ENCODE measurements around the gene MYO1D. TPM values are rescaled to one million over a fixed set of nuclear protein-coding genes. Genes with fewer than 3 reads are reported as not detected.

The MYO1D gene
- total RNA-seq, 1 experiment from 2014 or later = 1.3 TPM

- H3K4me3 ChIP-seq = no peak overlapping the region
- peaks cover 14% of the 10 kb centered on the region for H3K36me3 ChIP-seq
- H3K27me3 ChIP-seq = no peaks in the 10 kb centered on the region
- H3K9me3 ChIP-seq = no peaks in the 10 kb centered on the region
- DNase-seq = no peak
Observed at GRCh38 chr17:32491371-32492263, 385.3 kb downstream of the MYO1D start.

- H3K4me3 ChIP-seq = no peak overlapping the region
- no peak for DNase-seq
- peaks cover 14% of the 10 kb centered on the region for H3K36me3 ChIP-seq
- no peaks in the 10 kb centered on the region for H3K9me3 ChIP-seq
- no peaks in the 10 kb centered on the region for H3K27me3 ChIP-seq
Observed at GRCh38 chr17:32490101-32490482, 386.8 kb downstream of the MYO1D start.

DNA sequence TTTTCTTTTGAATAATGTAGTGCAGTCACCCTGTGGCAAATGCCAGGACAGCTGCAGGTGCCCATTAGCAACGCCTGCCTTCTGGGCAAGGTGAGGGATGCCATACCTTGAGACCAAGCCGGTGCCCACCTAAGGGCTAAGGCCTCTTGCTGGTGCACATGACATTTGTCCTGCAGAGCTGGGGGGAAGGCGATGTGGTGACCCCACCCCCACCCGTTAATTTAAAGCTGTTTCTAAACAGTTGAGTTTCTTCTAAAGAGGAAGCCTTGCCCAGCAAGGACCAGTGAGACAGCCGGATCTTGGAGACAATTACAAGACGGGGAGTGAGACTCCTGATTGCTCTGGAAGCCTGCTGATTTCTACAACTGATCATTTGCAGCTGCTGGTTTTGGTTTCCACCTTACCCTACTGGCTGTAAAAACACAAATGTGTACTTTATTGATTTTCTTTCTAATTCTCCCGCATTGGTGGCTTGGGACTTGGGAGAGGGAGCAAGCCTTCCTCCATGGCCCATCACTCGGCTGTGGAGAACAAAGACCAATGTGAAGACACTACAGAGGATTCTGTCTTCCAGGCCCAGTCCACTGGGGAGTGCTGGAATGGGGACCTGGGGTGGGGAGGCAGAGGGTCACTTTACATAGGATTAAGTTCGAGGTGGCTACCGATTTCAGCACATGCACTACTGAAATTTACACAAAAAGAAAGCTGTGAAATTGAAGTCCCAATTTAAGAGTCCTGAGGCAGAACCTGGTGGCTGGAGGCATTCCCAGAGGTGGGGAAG, 387.4 kb downstream of the MYO1D start:
- no peaks in the 10 kb centered on the region for H3K9me3 ChIP-seq
- no peak for DNase-seq
- no peaks in the 10 kb centered on the region for H3K27me3 ChIP-seq
- no peak overlapping the region for H3K4me3 ChIP-seq
- peaks cover 14% of the 10 kb centered on the region for H3K36me3 ChIP-seq

- Histone ChIP-seq H3K27me3 (no peaks in the 10 kb centered on the region), H3K4me3 (no peak overlapping the region), H3K9me3 (no peaks in the 10 kb centered on the region), H3K36me3 (peaks cover 19% of the 10 kb centered on the region)
- no peak for DNase-seq
Observed at GRCh38 chr17:32488604-32489180, 388.2 kb downstream of the MYO1D start.

- H3K4me3 ChIP-seq = no peak overlapping the region; the same call in none of the 2 replicates
- H3K27me3 ChIP-seq = no peaks in the 10 kb centered on the region
- peaks cover 25% of the 10 kb centered on the region for H3K36me3 ChIP-seq
- DNase-seq = no peak
- H3K9me3 ChIP-seq = no peaks in the 10 kb centered on the region
Observed at GRCh38 chr17:32488177-32488542, 388.8 kb downstream of the MYO1D start.

- no peak for DNase-seq
- peaks cover 30% of the 10 kb centered on the region for H3K36me3 ChIP-seq
- H3K9me3 ChIP-seq = no peaks in the 10 kb centered on the region
- H3K4me3 ChIP-seq = peak overlapping the region; percentile 48
- H3K27me3 ChIP-seq = no peaks in the 10 kb centered on the region
Observed at GRCh38 chr17:32487473-32488176, 389.3 kb downstream of the MYO1D start.

DNA sequence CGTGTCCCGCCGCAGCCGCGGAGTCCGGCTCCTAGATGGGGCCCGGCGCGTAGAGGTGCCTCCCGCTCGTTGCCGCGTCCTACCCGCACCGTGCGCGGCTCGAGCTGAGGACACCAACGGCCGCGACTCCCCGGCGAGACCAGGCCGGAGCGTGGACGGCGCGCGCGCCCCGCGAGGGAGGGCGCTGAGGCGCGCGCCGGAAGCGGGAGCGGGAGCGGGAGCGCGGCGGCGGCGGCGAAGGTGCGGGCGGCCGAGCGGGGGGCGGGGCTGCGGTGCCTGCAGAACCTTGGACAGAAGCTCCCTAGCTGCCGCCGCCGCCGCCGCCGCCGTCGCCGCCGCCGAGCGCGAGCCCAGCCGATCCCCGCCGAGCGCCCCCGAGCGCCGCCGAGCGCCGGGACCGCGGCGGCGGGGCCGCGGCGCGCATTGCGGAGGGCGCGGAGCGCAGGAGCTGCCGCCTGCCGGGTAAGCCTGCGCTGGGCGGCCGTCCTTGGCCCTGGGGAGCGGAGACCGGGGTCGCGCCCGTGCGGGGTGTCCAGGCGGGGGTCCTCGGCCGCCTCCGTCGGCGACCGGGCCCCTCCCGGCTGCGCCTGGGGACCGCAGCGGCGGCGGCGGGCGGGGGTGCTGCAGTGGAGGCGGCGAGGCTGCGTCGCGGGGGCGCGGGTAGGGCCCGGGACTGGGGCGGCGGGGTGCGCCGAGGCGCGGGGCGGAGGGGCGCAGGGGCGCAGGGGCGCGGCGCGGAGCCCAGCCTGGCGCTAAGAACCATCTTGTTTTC, 390.0 kb downstream of the MYO1D start, which contains the start of gene CDK5R1:
Gene CDK5R1, plus strand, starts transcription at position 293 of the 772 bp plus-strand sequence. CDS start 628 bp downstream, outside the sequence.
- peak within 1 kb of the TSS; percentile 48 for H3K4me3 ChIP-seq
- peak; percentile 75 for DNase-seq
- no peaks in the 10 kb centered on the region for H3K27me3 ChIP-seq
- no peaks in the 10 kb centered on the region for H3K9me3 ChIP-seq
- peaks cover 37% of the 10 kb centered on the region for H3K36me3 ChIP-seq

- DNase-seq = peak; percentile 83
- Histone ChIP-seq H3K9me3 (no peaks in the 10 kb centered on the region), H3K36me3 (peaks cover 43% of the 10 kb centered on the region), H3K27me3 (no peaks in the 10 kb centered on the region), H3K4me3 (peak overlapping the region; percentile 47)
Observed at GRCh38 chr17:32486111-32486700, 390.7 kb downstream of the MYO1D start.

- Histone ChIP-seq H3K36me3 (peaks cover 49% of the 10 kb centered on the region), H3K27me3 (no peaks in the 10 kb centered on the region), H3K4me3 (peak overlapping the region; percentile 30; the same call in 1 of the 2 replicates), H3K9me3 (no peaks in the 10 kb centered on the region)
- no peak for DNase-seq
Observed at GRCh38 chr17:32485261-32486110, 391.4 kb downstream of the MYO1D start.

DNA sequence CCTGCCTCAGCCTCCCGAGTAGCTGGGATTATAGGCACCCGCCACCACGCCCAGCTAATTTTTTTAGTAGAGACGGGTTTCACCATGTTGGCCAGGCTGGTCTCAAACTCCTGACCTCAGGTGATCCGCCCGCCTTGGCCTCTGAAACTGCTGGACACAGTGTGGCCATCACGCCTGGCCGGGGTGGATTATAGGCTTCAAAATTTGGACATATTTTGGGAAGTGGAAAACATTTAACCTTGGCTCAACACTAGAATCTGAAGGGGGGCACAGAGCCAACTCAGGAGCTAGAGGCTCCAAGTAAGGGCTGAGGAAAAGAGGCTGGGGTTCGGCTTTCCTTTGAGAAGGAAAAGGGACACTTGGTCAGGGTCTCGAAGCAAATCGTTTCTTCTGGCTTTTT, 392.3 kb downstream of the MYO1D start:
- Histone ChIP-seq H3K4me3 (no peak overlapping the region), H3K9me3 (no peaks in the 10 kb centered on the region), H3K27me3 (no peaks in the 10 kb centered on the region), H3K36me3 (peaks cover 57% of the 10 kb centered on the region)
- no peak for DNase-seq

DNA sequence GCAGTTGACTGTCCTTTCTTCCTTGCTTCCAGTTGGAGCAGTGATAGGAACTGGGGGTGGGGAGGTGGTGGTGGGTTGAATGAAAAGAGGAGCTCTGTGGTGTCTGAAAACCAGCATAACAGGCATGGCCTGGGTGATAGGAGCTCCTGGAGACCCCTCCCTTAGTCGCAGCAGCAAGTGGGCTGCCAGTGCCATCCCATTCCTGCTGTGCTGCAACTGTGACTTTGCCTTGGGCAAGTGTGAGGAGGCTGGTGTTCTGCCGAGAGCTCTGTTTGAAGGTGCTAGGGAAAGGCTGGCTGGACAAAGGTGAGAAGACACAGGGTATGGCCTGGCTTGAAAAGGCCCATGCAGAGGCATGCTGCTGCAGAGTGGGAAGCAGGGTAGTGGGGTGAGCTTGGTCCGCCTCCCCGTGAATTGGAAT, 392.9 kb downstream of the MYO1D start:
- H3K9me3 ChIP-seq = no peaks in the 10 kb centered on the region

GRCh38 chr17:32483451-32484019, 393.4 kb downstream of the MYO1D start:
- no peaks in the 10 kb centered on the region for H3K27me3 ChIP-seq
- H3K9me3 ChIP-seq = no peaks in the 10 kb centered on the region
- peak; percentile 54 for DNase-seq
- H3K36me3 ChIP-seq = peaks cover 62% of the 10 kb centered on the region
- H3K4me3 ChIP-seq = no peak overlapping the region

More for the DNA sequence above, 392.9 kb downstream of the MYO1D start:
- Histone ChIP-seq H3K36me3 (peaks cover 60% of the 10 kb centered on the region), H3K4me3 (no peak overlapping the region), H3K27me3 (no peaks in the 10 kb centered on the region)
- no peak for DNase-seq

DNA sequence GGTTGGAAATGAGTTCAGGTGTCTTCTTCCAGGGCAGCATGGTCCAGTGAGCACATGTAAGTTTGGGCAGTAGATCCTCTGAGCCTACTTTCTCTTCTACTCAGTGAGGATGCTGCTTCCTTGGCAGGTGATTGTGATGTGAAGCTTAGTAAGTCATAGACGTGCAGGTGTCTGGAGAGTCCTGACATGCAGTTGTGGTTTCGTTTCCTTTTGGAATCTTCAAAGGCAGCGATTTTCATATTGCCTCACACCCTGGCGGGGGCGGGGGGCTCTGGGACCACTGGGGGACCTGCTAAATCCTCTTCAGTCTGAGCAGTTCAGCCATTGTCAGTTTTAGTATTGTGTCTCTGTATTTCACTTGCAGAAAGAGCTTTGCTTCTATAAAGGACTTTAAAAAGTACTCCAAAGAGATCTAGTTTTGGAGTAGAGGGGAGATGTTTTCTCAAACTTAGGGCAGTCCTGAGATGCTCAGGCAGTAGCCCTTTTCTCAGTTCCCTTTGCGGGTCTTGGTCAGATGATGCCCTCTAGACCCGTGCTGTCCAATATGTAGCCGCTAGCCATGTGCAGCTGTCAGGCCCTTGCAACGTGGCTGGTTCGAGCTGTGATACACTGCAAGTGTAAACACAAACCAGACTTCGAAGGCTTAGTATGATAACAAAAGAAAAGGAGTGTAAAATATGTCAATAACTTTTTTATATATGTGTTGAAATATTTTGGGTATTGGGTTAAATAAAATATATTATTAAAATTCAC, 394.2 kb downstream of the MYO1D start:
- Histone ChIP-seq H3K27me3 (no peaks in the 10 kb centered on the region), H3K4me3 (no peak overlapping the region), H3K9me3 (no peaks in the 10 kb centered on the region), H3K36me3 (peaks cover 62% of the 10 kb centered on the region)
- no peak for DNase-seq

- no peak overlapping the region for H3K4me3 ChIP-seq
- H3K9me3 ChIP-seq = no peaks in the 10 kb centered on the region
- no peak for DNase-seq
- H3K27me3 ChIP-seq = no peaks in the 10 kb centered on the region
- peaks cover 78% of the 10 kb centered on the region for H3K36me3 ChIP-seq
Observed at GRCh38 chr17:32481193-32481592, 395.7 kb downstream of the MYO1D start.
